GM21737 (cell line): ENCODE measurements around the gene RNF150.
"Not testable (repeated sequence)": the region's sequence is repeated elsewhere in the genome, so short reads cannot be mapped to it uniquely, and the experiment has no call there.

Source experiments
- ATAC-seq: cut with Tn5 transposase; IDR thresholded peaks from one replicate; pipeline ENCODE4 v1.9.1; 2021; ENCODE audit warnings: mild to moderate bottlenecking, moderate library complexity; ENCODE audit not compliant: unreplicated experiment

Gene RNF150

DNA sequence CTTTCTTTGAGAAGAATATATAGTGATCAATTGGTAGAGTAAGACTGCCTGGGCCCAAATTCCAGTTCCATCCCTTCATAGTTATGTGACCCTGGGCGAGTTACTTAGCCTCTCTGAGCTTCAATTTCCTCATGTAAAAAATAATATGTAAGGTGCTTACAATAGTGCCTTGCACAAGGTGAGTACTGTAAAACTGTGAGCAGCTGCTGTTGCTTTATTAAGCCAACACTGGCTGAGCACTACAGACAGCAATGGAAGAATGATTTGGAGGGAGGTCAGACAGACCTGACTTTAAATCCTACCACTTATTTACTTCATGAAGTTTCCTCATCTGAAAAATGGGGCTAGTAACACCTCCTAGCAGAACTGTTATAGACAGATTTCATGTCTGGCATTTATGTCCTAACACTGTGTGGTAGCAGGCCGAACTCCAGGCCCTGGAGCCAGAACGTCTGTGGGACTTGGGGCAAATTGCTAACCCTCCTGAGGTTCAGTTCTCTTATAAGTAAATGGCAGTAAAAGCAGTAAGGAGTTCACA, 53.8 kb downstream of the RNF150 start:
- no peak for ATAC-seq

DNA sequence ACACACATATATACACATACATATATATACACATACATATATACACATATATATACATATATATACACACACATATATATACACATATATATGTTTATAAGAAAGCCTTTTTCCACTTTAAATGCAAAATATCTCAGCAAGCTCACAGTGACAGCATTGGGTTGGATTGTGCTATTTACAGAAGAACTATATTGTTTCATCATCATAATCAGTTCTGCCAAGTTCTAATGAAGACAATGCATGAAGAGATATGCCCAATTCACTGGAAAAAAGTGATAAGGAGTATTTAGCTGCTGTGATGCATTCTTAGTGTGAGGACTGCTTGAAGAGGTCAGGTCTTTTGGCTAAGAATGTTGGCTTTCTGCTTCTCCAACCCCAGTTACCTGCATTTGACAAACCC, 54.4 kb downstream of the RNF150 start:
- no peak for ATAC-seq

DNA sequence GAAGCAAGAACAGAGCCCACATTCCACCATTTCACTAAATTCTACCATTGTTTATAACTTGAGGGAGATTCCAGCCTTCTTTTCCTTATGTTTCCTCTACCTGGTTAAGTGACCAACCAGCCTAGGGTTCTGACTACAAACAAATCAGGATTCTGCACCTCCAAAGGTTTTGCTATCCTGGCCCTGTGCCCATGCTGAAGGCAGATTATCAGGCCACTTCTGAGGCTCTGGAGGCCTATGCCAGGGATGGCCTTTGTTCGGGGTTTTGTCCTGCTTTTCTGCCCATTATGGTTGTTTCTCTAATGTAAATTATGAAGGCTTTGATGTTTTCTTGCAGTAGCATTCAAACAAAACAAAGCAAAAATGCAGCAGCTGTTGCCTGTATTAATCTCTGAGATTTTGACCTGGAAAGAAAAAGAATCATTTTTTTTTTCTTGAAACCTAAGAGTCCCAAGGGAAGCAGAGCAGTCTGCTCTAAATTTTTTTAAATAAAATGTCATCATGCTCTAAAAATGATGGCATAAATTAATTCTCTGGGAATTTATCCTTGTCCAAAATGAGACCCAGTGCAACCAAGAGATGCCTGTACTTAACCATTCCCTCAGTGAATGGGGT, 55.6 kb downstream of the RNF150 start:
- ATAC-seq = no peak

DNA sequence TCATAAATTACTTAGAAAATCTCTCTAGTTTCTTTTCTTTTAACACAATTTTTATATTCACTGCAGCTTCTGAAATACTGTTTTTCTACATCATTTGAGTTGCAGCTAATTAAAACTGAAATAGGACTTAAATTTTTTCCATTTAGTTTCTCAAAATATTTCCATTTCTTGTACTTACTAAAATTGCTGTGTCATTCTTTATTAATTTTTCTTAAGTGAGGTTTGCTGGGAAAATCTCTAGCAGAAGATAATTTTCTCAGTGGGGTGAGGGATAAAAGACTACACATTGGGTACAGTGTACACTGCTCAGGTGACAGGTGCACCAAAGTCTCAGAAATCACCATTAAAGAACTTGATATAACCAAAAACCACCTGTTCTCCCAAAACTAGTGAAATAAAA, 57.7 kb downstream of the RNF150 start:
- no peak for ATAC-seq

DNA sequence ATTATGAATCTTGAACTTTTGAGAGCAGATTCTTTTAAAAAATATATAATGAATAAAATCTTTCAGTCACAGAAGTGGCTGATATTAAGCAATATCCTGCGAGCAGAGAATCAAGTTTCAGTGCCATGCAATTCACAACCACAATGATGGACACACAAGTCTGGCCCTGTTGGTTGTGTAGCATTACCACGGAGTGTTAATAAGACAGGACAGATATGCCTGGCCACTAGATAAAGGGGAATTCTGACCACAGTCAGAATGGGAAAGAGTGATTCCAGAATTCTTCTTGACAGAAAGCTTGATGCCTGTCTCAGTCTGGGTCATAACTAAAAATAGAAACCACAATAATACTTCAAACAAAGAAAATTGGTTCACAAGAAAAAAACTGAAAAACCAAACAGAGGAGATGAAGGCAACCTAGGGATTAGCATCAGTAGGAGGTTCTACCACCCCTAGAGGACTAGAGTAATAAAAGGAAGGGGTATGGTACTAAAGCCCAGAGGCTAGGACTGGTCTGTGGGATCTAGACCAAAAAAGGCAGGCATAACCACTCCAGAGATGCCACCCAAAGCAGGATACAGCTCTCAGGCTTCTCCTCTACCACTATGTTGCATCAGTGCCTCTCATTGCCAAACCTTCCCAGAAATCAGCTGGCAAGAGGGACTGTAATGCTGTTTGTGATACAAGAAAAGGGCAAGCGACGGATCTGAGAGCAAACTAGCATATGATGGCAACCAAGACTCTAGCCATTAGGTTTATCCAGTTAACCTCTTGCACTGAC, 59.0 kb downstream of the RNF150 start:
- ATAC-seq = no peak

DNA sequence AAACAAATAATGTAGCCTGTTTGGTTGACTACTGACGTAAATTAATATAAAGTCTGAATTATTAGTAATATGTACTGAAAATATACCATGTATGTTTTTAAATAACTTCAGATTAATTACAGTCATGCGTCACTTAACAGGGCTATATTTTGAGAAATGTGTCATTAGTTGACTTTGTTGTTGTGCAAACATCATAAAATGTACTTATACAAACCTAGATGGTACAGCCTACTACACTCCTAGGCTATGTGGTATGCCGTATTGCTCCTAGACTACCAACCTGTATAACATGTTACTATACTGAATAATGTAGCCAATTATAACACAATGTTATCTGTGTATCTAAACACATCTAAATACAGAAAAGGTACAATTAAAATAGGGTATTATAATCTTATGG, 66.6 kb downstream of the RNF150 start:
- ATAC-seq = no peak

DNA sequence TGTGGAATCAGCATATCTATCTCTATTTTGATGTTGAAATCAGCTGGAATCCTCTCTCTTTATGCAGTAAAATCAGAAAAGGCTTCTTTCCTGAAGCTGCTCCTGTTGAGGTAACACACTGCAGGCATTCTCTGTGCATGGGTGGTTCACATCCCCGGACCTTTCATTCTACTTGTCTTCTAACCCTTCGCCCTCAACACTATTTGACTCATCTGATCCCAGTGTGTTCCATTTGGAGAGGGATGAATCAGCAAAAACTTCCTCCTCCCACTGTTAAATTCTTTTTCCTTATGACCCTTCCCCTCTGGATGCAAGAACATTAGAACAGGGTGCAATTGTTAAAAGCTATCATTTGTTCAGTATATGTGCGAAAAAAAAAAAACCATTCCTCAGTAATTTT, 67.4 kb downstream of the RNF150 start:
- no peak for ATAC-seq

DNA sequence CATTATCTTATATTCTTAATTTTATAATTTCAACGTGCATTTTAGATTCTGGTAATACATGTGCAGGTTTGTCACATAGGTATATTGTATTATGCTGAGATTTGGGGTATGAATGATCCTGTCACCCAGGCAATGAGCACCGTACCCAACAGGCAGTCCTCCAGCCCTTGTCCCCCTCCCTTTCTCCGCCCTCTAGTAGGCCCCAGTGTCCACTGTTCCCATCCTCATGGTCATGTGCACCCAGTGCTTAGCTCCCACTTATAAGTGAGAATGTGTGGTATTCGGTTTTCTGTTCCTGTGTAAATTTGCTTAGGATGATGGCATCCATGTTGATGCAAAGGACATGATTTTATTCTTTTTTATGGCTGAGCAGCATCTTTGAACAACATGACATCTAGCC, 70.6 kb downstream of the RNF150 start:
- ATAC-seq = no peak

DNA sequence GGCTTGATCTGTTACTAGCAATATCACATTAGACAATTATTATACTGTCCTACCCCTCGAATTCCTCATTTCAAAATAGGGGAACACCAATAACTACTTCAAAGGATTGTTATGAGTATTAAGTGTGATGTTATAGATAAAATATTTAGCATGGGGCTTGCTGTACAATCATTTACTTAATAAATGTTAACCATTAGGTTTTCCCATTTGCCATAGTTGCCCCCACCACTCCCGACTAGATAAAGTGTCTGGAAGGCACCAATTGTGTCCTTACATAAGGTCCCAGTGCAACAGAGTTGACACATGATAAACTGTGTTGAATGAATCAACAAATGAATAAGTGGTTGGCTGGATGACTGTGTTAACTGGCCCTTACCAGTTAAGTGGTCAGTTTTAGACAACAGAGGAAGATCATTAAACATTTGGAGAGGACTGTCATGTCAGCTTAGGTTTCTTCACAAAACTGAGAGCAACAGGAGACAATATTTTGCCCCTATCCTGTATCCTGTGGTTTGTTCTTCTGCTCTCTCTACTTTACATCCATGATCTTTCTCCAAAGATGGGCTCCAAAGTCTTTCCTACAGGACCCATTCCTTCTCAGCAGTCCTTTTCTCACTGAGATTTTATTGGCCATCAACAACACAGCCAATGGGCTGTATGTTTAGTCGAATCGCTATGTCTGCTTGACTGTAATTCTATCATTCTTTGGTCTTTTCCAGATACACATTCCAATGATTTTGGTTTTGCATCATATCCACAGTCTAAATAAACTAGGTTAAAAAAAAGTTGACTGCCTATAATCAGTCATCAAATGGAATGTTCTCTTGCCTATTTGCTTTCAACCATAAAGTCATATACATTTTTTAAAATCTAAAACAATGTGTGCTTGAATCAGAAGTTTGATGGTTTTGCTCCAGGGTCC, 74.4 kb downstream of the RNF150 start:
- no peak for ATAC-seq

DNA sequence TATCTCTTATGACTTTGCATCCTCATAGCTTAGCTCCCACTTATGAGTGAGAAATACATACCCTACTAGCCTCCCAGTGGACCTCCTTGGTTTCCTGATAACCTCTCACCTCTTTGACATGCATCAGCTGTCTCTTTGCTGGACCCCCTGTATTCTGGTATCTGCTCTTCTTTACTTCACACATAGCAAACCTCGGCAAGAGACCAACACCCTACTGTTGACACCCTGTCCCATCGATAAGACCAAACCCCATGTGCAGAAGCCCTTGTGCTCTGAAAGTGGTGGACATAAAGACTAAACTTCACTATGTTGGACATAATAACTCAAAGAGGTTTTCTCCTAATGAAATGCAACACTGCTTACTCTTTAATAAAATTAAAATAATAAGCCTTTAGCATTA, 75.7 kb downstream of the RNF150 start:
- ATAC-seq = no peak

DNA sequence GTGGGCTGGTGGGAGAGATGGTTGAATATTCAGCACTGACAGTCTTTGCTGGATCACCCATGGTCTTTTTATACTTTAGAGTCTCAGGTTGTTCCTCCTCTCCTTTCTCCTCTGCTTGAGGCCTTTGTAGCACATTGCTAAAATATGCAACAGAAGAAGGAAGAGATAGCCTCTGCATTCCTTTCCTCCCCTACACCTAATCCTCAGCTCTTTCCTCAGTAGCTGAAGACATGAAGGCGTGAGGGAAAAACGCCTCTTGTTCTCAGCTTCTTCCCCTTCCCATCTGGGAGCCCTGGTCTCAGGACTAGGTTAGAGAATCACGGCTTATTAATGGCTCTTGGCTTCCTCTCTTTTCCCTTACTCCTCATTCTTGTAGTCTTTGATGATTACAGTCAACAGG, 76.8 kb downstream of the RNF150 start:
- no peak for ATAC-seq

DNA sequence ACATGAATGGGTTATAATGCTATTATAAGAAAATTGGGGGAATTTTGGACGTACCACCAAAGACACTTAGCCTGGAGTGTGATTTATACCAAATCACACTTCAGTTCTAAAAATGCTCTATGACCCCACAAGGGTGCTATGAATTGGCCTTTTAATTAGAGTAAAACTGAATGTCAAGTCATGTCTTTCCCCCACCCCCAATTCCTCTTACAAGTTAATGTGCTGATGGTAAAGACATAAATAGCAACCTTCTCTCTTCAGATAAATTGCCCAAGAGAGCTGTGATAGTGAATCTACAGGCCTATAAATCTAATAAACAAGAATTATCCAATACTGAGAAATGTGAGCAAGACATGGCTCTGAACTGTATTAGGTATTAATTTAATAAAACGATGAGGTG, 78.8 kb downstream of the RNF150 start:
- ATAC-seq = no peak

DNA sequence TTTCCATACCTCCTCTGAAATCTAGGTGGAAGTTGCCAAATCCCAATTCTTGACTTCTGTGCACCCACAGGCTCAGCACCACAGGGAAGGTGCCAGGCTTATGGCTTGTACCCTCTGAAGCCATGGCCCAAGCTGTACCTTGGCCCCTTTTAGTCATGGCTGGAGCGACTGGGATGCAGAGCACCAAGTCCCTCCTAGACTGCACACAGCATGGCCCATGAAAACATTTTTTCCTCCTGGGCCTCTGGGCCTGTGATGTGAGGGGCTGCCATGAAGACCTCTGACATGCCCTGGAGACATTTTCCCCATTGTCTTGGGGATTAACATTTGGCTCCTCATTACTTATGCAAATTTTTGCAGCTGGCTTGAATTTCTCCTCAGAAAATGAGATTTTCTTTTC, 82.3 kb downstream of the RNF150 start:
- ATAC-seq = not testable (repeated sequence)

DNA sequence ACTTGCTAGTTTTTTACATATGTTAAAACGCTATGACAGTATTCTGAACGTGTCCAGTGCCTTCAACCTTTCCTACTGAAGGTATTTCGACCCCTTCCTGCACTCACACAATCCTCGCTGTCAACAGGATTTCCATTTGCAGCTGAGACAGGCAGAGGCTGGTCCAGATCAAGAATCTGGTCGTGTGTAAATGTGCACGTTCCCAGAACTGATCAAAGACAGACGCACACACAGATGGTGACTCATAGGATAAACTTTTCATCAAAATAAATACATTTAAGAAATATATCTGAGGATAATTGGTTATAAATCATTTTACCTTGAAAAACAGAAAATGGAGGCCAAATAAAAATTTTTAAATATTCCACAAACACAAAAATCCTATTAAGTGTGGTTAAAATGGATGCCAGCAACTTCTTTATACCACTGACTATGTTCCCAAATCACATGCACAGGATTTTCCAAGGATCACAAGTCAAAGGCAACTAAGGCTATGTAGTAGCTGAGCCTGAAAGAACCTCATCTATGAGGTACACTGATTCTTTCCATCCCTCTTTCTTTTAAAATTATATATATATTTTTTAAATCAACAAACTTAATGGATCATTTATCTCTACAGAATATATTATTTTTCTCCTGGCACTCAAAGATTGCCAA, 85.9 kb downstream of the RNF150 start:
- ATAC-seq = no peak

DNA sequence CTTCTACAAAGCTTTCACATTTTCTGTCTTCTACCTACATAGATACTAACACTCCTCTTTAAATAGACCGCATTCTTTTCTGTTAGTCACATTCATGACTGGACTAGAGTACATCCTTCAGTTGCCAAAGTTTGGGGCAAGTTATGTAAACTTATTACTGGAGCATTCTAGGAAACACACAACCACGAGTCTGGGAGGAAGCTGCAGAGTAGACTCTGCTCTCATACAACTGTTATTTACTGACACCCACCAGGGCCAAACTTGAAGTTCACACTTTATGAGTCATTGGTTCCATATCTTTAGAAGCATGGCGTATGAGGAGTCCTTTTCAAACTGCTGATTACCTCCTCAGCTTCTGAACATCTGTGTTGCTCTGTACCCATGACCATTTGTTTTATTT, 87.0 kb downstream of the RNF150 start:
- no peak for ATAC-seq

DNA sequence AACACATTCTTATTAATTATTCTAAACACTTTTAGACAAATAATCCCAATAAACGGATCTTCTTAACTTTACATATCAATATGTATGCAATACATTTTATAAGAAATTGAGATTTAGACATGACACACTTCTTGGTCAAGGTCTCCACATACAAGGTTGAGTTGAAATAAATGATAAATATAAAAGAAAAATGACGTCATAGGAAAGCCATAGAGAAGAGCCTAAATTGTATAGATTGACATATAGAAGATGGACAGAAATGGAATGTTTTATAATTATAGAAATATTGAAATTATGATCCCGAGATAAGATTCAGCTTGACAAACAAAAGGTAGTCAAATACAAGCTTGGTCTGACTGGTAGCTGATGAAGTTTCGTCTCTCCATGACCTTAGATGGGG, 87.4 kb downstream of the RNF150 start:
- ATAC-seq = no peak

DNA sequence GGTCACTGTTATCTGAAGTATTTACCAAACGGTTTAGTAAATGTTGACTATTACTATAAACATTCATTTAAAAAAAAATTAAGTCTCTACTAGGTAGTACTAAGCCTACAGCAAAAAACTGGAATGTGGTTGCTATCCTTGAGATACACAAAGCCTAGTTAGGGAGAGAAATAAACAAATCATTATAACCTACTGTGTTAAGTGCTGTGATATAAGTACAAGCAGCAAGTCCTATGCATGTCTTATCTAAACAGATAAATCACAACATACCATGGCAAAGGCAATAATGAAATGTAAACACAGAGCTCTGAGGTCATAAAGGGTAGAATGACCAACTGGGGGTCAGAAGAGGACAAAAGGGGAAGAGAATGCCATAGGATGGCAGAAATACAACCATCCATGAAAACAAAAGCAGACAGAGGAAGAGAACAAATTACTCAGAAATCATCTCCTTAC, 92.2 kb downstream of the RNF150 start:
- no peak for ATAC-seq

DNA sequence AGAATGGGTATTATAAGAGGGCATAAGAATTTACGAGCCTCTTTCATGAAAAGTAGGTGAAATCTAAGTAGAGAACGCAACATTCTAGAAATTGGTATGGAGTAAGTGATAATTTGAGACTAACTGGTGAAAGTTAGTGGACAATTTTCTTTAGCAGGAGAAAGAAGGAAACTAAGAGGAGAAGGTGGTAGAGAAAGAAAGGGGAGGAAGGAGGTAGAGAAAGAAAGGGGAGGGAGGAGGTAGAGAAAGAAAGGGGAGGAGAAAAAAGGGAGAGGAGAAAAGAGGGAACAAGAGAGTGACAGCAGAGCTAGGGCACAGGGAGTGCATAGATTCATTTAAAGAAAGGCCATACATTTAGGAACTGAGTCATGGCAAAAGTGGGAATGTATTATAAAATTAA, 94.1 kb downstream of the RNF150 start:
- no peak for ATAC-seq

DNA sequence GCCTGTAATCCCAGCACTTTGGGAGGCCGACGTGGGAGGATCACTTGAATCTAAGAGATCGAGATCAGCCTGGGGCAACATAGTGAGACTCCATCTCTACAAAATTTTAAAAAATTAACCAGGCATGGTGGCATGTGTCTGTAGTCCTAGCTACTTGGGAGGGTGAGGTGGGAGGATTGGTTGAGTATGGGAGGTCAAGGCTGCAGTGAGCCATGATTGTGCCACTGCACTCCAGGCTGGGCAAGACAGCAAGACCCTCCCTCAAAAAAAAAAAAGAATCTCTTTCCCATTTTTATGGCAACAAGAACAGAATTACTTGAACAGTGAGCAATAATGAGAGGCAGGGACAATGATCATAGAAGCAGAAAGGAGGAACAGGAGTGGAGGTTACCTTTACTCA, 94.8 kb downstream of the RNF150 start:
- no peak for ATAC-seq

DNA sequence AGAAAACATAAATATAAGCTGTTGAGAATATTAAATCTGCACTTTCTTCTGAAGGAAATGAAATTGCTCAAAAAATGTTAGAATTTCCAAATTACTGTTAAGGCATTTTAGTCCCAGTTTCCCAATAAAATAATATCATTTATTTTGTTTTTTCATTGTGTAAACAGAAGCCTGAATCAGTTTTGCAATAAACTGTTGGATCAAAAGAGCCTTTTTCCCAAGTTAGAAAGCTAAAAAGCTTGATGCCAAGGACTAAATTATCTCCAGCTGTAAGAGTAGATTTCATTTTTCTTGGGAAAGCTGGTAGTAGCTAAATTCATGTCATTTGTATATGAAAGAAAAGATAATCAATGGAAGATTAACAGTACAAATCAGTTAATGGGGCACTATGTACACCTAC, 95.8 kb downstream of the RNF150 start:
- no peak for ATAC-seq

DNA sequence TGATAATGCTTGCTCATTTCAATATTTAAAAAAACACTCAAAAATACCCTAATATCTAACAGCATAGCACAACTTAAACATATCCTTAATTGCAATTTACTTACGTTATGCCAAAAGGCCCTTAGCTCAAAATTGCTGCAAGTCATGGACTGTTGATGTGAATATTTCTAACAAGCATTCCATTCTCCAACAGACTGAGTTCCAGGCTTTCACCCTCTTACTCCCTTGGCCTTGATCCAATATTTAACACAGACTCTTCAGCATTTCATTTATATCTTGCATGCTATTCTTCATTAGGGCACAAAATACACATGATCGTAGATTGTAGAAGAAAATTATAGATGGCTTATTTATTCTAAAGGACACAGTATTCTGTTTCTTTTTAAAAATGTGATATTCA, 96.5 kb downstream of the RNF150 start:
- ATAC-seq = no peak
